ENCODE data around the gene ARHGAP31.

Gene ARHGAP31

DNA sequence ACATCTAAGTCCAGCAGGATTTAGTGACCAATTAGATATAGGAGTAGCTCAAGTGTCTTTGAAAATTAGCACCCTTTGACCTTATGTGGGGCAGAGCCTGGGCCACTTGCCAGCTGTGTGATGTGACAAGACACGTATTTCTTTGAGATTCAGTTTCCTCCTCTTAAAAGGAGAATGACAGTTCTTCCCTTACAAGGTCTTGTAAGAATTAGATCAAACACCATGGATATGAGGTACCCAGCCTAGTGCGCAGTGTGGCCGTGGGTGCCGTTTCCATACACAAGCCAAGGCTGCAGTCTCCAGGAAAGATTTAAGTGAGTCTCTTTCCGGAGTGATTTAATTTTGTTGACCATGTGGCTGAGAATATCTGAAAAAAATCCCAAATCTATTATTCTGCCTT, 46.3 kb downstream of the ARHGAP31 start:
- no peak overlapping the region for H3K27ac ChIP-seq (ENCODE audit: low read depth, low read length, poor library complexity, severe bottlenecking)
- no peaks in the 10 kb centered on the region for H3K36me3 ChIP-seq (ENCODE audit: insufficient read depth, low read length)
- no peaks in the 10 kb centered on the region for H3K79me2 ChIP-seq (ENCODE audit: insufficient read depth, low read length)
- H3K9me3 ChIP-seq (ENCODE audit: low read length) = no peaks in the 10 kb centered on the region
- no peak overlapping the region for H3K9ac ChIP-seq (ENCODE audit: low read length)
- TF ChIP-seq, protein P1, sequence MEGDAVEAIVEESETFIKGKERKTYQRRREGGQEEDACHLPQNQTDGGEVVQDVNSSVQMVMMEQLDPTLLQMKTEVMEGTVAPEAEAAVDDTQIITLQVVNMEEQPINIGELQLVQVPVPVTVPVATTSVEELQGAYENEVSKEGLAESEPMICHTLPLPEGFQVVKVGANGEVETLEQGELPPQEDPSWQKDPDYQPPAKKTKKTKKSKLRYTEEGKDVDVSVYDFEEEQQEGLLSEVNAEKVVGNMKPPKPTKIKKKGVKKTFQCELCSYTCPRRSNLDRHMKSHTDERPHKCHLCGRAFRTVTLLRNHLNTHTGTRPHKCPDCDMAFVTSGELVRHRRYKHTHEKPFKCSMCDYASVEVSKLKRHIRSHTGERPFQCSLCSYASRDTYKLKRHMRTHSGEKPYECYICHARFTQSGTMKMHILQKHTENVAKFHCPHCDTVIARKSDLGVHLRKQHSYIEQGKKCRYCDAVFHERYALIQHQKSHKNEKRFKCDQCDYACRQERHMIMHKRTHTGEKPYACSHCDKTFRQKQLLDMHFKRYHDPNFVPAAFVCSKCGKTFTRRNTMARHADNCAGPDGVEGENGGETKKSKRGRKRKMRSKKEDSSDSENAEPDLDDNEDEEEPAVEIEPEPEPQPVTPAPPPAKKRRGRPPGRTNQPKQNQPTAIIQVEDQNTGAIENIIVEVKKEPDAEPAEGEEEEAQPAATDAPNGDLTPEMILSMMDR (IDR thresholded peaks at IDR 0.05; ENCODE audit: low read length) = no peak
- TF ChIP-seq EZH2 (IDR thresholded peaks at IDR 0.05; ENCODE audit: borderline replicate concordance, low read length) = no peak
- no peak overlapping the region for H2AFZ ChIP-seq (ENCODE audit: low read length)
- H4K20me1 ChIP-seq (ENCODE audit: insufficient read depth, low read length) = no peaks in the 10 kb centered on the region
- H3K4me2 ChIP-seq (ENCODE audit: low read length) = no peak overlapping the region
- H3F3A ChIP-seq (ENCODE audit: insufficient read depth, low read length) = no peaks in the 10 kb centered on the region
- H3K4me3 ChIP-seq (ENCODE audit: low read depth, low read length, poor library complexity, severe bottlenecking) = no peak overlapping the region
- no peaks in the 10 kb centered on the region for H3K4me1 ChIP-seq (ENCODE audit: insufficient read depth, low read length, severe bottlenecking)
- peaks cover 1% of the 10 kb centered on the region; the same call in 1 of the 2 replicates for H3K27me3 ChIP-seq (ENCODE audit: insufficient read depth, low read length)
- H3K9me2 ChIP-seq (ENCODE audit: low read depth, low read length) = no peaks in the 10 kb centered on the region

DNA sequence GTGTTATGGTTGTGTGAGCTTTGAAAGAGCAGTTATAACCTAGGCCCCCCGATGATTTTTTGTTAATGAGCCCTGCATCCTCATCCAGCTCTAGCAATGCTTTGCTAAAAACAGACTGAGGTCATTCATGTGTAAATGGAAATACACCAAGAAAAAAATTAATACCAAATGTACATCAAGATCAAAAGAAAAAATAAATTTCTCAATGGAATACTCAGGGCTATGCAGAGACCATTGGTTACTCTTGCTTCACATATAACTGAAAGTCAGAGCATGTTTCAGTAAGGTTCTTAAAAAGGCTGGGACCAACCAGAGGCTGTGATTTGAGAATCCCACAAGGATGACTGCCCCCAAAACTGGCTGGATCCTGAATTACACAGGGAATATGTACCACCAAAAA, 48.0 kb downstream of the ARHGAP31 start:
- H3K9ac ChIP-seq (ENCODE audit: low read length) = no peak overlapping the region
- H3K4me3 ChIP-seq (ENCODE audit: low read depth, low read length, poor library complexity, severe bottlenecking) = no peak overlapping the region
- H3K79me2 ChIP-seq (ENCODE audit: insufficient read depth, low read length) = no peaks in the 10 kb centered on the region
- no peaks in the 10 kb centered on the region for H3K9me3 ChIP-seq (ENCODE audit: low read length)
- H3K9me2 ChIP-seq (ENCODE audit: low read depth, low read length) = no peaks in the 10 kb centered on the region
- TF ChIP-seq, protein P1 (IDR thresholded peaks at IDR 0.05; ENCODE audit: low read length) = no peak
- H3K36me3 ChIP-seq (ENCODE audit: insufficient read depth, low read length) = no peaks in the 10 kb centered on the region
- H3K27ac ChIP-seq (ENCODE audit: low read depth, low read length, poor library complexity, severe bottlenecking) = no peak overlapping the region
- H2AFZ ChIP-seq (ENCODE audit: low read length) = no peak overlapping the region
- no peaks in the 10 kb centered on the region for H4K20me1 ChIP-seq (ENCODE audit: insufficient read depth, low read length)
- H3K4me1 ChIP-seq (ENCODE audit: insufficient read depth, low read length, severe bottlenecking) = no peaks in the 10 kb centered on the region
- no peak overlapping the region for H3K4me2 ChIP-seq (ENCODE audit: low read length)
- 0 out of 2 replicates have a peak, but pooled peaks cover 8% of the 10 kb centered on the region for H3K27me3 ChIP-seq (ENCODE audit: insufficient read depth, low read length)
- no peaks in the 10 kb centered on the region for H3F3A ChIP-seq (ENCODE audit: insufficient read depth, low read length)

DNA sequence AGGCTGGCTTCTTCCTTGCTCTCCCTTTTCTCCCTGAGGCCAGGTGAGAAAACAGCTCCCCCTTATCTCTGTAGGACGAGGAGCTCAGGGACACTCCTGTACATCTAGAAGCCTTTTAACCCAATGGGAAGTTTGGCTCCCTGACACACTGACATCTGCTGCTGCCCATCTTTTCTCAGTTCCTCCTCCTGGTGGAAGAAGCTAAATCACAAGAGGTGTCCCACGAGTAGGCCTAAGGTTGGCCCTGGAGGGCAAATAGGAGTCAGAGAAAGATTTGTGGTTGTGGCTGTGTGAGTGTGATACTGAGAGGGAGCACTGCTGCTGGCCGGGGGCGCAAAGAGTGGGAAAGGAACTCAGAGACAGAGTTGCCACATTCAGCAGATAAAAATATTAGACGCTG, 49.5 kb downstream of the ARHGAP31 start:
- Histone ChIP-seq H3K9me3 (ENCODE audit: low read length) (no peaks in the 10 kb centered on the region), H3K4me2 (ENCODE audit: low read length) (no peak overlapping the region), H3K4me1 (ENCODE audit: insufficient read depth, low read length, severe bottlenecking) (no peaks in the 10 kb centered on the region), H2AFZ (ENCODE audit: low read length) (no peak overlapping the region), H3K9me2 (ENCODE audit: low read depth, low read length) (no peaks in the 10 kb centered on the region), H3F3A (ENCODE audit: insufficient read depth, low read length) (no peaks in the 10 kb centered on the region), H4K20me1 (ENCODE audit: insufficient read depth, low read length) (no peaks in the 10 kb centered on the region), H3K79me2 (ENCODE audit: insufficient read depth, low read length) (no peaks in the 10 kb centered on the region), H3K9ac (ENCODE audit: low read length) (no peak overlapping the region), H3K27ac (ENCODE audit: low read depth, low read length, poor library complexity, severe bottlenecking) (no peak overlapping the region), H3K27me3 (ENCODE audit: insufficient read depth, low read length) (0 out of 2 replicates have a peak, but pooled peaks cover 8% of the 10 kb centered on the region), H3K4me3 (ENCODE audit: low read depth, low read length, poor library complexity, severe bottlenecking) (no peak overlapping the region), H3K36me3 (ENCODE audit: insufficient read depth, low read length) (no peaks in the 10 kb centered on the region)
- TF ChIP-seq, protein P1 (IDR thresholded peaks at IDR 0.05; ENCODE audit: low read length) = no peak
- TF ChIP-seq EZH2 (IDR thresholded peaks at IDR 0.05; ENCODE audit: borderline replicate concordance, low read length) = no peak
